GM06990 (cell line): ENCODE measurements around the gene CDC42BPG.

Experiments
- DNase-seq: peaks from one replicate; pipeline ENCODE4 v3.0.0-alpha.2; 2011; ENCODE audit not compliant: insufficient read length; ENCODE audit errors: extremely low read depth
- H3K27me3 ChIP-seq: replicated peaks from 2 replicates; pipeline ENCODE4 v1.6.0; 2011; ENCODE audit warnings: low read length; ENCODE audit not compliant: control insufficient read depth, insufficient read depth
- H3K36me3 ChIP-seq: 2 replicates; pipeline ENCODE4 v1.5.1; 2011; ENCODE audit warnings: low read length; ENCODE audit not compliant: control insufficient read depth, insufficient read depth
- H3K4me3 ChIP-seq: replicated peaks from 2 replicates; pipeline ENCODE4 v1.5.1; 2011; ENCODE audit warnings: low read depth, mild to moderate bottlenecking, control low read depth, low read length
- CTCF ChIP-seq: IDR thresholded peaks from 2 replicates; pipeline ENCODE4 v1.5.1; 2011; ENCODE audit warnings: low read length, control low read depth, mild to moderate bottlenecking, inconsistent platforms; ENCODE audit not compliant: insufficient read depth, poor library complexity, severe bottlenecking

Gene CDC42BPG

DNA sequence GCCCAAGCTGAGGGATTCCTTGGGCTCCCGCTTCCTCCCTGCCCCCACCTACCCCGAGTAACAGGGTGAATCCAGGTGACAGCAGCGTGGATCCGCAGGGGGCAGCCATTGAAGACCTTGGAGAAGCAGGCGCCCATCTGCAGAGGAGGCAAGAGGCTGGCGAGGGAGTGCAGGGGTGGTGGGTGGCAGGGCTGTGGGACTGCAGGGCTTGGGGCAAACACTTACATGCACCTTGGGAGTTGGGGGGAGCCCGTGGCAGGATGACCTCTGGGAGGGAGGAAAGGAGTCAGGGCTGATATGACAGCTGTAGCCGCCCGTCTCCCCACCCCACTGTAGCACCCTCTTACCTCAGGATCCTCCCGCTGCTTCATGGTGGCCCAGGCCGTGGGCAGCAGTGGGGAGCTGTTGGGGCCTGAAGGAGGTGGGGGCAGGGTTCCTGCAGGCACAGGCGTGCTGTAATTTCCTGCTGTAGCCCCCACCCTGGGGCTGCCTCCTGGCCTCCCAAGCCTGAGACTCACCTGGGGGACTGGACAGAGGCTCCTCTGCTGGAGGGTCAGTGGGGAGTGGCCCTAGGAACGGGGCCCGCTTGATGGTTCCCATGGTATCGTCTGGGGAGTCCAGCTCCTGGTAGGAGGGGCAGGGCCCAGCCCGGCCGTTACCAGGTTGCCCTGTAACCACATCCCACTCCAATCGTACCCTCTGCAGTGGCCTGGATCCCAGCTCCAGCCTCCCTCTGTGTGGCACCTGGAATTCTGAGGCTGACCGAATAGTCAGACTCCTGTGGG is 47.5 kb downstream of the CDC42BPG start:
- Histone ChIP-seq H3K36me3 (peaks cover 29% of the 10 kb centered on the region), H3K27me3 (no peaks in the 10 kb centered on the region), H3K4me3 (no peak overlapping the region)
- no peak for TF ChIP-seq CTCF
- no peak for DNase-seq

GRCh38 chr11:64796047-64796756 is 48.3 kb downstream of the CDC42BPG start:
- no peak for TF ChIP-seq CTCF
- peaks cover 29% of the 10 kb centered on the region for H3K36me3 ChIP-seq
- no peak for DNase-seq
- no peaks in the 10 kb centered on the region for H3K27me3 ChIP-seq
- H3K4me3 ChIP-seq: no peak overlapping the region

DNA sequence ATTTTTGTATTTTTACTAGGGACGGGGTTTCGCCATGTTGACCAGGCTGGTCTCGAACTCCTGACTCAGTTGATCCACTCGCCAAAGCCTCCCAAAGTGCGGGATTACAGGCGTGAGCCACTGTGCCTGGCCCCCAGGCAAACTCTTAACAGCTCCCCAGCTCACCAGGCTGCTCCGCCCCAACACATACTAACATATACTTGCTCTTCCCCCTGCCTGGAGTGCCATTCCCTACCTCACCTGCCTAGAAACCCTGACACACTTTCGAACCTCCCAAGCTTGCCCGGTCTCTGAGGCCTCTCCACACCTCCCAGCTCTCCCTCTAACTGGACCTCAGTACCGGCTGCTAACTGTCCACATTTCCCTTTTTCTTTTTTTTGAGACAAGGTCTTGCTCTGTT is 49.9 kb downstream of the CDC42BPG start:
- H3K27me3 ChIP-seq: no peaks in the 10 kb centered on the region

DNA sequence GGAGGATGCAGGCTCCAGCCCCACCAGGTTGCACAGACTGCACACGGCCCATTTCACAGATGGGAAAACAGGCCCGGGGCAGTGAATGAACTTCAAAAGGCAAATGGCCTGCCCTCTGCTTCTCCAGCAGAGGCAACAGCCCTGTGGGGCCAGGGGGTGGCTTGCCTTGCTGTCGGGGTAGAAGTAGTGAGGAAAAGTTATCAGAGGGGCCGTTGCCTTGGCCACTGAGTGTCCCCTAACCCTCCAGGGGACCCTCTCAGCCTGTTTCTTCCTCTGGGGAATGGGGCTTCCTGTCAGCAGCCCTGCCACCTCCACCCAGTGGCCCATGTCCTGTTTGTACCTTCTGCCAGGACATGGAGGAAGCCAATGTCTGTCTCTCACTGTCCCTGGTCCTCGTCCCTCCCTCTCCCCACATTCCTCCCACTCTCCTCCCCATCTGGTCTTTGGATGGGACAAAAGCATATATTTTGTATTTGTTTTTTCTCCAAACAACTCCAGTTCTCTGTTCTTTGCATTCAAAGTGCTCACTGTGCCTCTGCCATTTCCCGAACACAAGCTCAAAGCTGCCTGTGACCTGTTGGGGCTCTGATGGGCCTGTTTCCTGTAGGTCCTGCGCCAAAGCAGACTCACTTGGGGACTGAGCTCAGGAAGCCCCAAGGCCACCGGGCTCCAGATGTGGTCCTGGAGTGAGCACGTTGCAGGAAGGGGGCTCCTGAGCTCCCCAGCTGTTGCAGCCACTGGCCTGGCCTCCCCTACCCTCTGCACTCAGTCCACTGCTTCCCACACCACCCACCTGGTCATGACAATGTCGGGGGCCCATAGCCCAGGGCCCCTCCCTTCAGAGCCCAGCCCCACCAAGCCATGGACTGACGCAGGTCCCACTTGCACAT is 50.9 kb downstream of the CDC42BPG start:
- peaks cover 39% of the 10 kb centered on the region for H3K36me3 ChIP-seq
- no peak for TF ChIP-seq CTCF
- no peak overlapping the region for H3K4me3 ChIP-seq

More for the DNA sequence above, 49.9 kb downstream of the CDC42BPG start:
- Histone ChIP-seq H3K36me3 (peaks cover 34% of the 10 kb centered on the region), H3K4me3 (no peak overlapping the region)
- TF ChIP-seq CTCF: no peak
- DNase-seq: no peak

DNA sequence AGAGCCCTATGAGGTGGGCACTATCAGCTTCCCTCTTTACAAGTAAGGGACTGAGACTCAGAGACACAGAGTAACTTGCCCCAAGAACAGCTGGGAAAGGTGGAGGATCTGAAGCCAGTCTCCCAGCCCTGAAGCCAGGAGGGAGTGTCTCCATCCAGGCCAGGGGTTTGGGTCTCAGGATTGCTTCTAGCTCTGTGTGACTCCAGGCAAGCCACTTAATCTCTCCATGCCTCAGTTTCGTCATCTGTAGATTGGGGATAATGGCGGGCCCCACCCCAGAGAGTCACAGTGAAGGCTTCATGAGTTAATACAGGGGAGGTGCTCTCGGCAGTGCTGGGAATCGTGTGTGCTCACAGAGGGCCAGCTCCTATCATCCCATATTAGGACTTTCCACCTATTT is 52.0 kb downstream of the CDC42BPG start:
- DNase-seq: no peak
- no peak for TF ChIP-seq CTCF
- H3K27me3 ChIP-seq: no peaks in the 10 kb centered on the region
- H3K36me3 ChIP-seq: peaks cover 45% of the 10 kb centered on the region
- no peak overlapping the region for H3K4me3 ChIP-seq

More for the DNA sequence above, 50.9 kb downstream of the CDC42BPG start:
- H3K27me3 ChIP-seq: no peaks in the 10 kb centered on the region
- no peak for DNase-seq
